Esophagus (tissue), 2 donors: ENCODE data around the gene C5orf15. TPM values are rescaled to one million over a fixed set of nuclear protein-coding genes. Genes with fewer than 3 reads are reported as not detected.

Source experiments
- H3K27ac ChIP-seq, 2 donors: one replicate each; pipeline ENCODE4 v1.5.1; 2013; ENCODE audit warnings: low read depth in 2 of 2, mild to moderate bottlenecking in 2 of 2, inconsistent platforms in 1 of 2, low read length in 1 of 2, moderate library complexity in 1 of 2
- H3K27me3 ChIP-seq, 2 donors: one replicate each; pipeline ENCODE4 v1.6.1; 2013; ENCODE audit warnings: low read length in 2 of 2, control low read depth in 1 of 2, mild to moderate bottlenecking in 1 of 2; ENCODE audit not compliant: insufficient read depth in 2 of 2, control insufficient read depth in 1 of 2
- H3K36me3 ChIP-seq, 2 donors: one replicate each; pipeline ENCODE4 v1.6.1; 2013; ENCODE audit warnings: low read length in 1 of 2; ENCODE audit not compliant: control insufficient read depth in 2 of 2, insufficient read depth in 2 of 2
- H3K4me1 ChIP-seq, 2 donors: one replicate each; pipeline ENCODE4 v1.6.1; 2013; ENCODE audit warnings: low read length in 1 of 2; ENCODE audit not compliant: control insufficient read depth in 2 of 2, insufficient read depth in 2 of 2
- H3K4me3 ChIP-seq, 2 donors: one replicate each; pipeline ENCODE4 v1.5.1; 2013; ENCODE audit warnings: low read length in 2 of 2, mild to moderate bottlenecking in 2 of 2, low read depth in 1 of 2, moderate library complexity in 1 of 2
- H3K9me3 ChIP-seq, 2 donors: one replicate each; pipeline ENCODE4 v1.6.1; 2013; ENCODE audit warnings: mild to moderate bottlenecking in 2 of 2, low read depth in 1 of 2, low read length in 1 of 2, moderate library complexity in 1 of 2; ENCODE audit not compliant: control insufficient read depth in 2 of 2, insufficient read depth in 1 of 2
- WGBS, 2 donors: extraction: QIAGEN DNeasy Blood & Tissue Kit; methylation state at CpG; one replicate each; pipeline ENCODE4 v1.1.7; 2013; 5-methylcytosine and 5-hydroxymethylcytosine counted together
- polyA plus RNA-seq, 2 donors: library from polyadenylated mRNA; stranded (reverse); fragments of 200-250 nt; gene quantifications; one replicate each; pipeline ENCODE4 v1.2.3, GENCODE V29; 2013
- donor health status: healthy with polysubstance abuse.
- donor health status: Bipolar disorder and iron deficiency.

Gene C5orf15
- polyA plus RNA-seq, 2 donors, result 8.3 to 14.9 TPM

GRCh38 chr5:133927300-133928180, 40.9 kb downstream of the C5orf15 start:
- H3K27ac ChIP-seq, result no peak overlapping the region
- no peaks in the 10 kb centered on the region for H3K4me1 ChIP-seq
- H3K36me3 ChIP-seq, result no peaks in the 10 kb centered on the region
- no peaks in the 10 kb centered on the region for H3K27me3 ChIP-seq
- no peak overlapping the region for H3K4me3 ChIP-seq
- 74% methylated on average over 13 of the region's 13 CpGs for WGBS, 2 donors
- no peaks in the 10 kb centered on the region for H3K9me3 ChIP-seq

GRCh38 chr5:133926489-133927299, 41.7 kb downstream of the C5orf15 start:
- H3K4me3 ChIP-seq, result no peak overlapping the region
- H3K27ac ChIP-seq, result no peak overlapping the region
- H3K27me3 ChIP-seq, result no peaks in the 10 kb centered on the region
- H3K4me1 ChIP-seq, result no peaks in the 10 kb centered on the region
- 72 to 79% methylated on average over 17 of the region's 17 CpGs for WGBS, 2 donors
- H3K36me3 ChIP-seq, result no peaks in the 10 kb centered on the region
- no peaks in the 10 kb centered on the region for H3K9me3 ChIP-seq

GRCh38 chr5:133925866-133926488, 42.4 kb downstream of the C5orf15 start:
- 92% methylated on average over 12 of the region's 12 CpGs for WGBS, 2 donors
- no peaks in the 10 kb centered on the region for H3K4me1 ChIP-seq
- no peaks in the 10 kb centered on the region for H3K36me3 ChIP-seq
- H3K9me3 ChIP-seq, result no peaks in the 10 kb centered on the region
- no peak overlapping the region for H3K4me3 ChIP-seq
- H3K27ac ChIP-seq, result no peak overlapping the region
- no peaks in the 10 kb centered on the region for H3K27me3 ChIP-seq

GRCh38 chr5:133925269-133925668, 43.2 kb downstream of the C5orf15 start:
- WGBS, 2 donors, result 82 to 100% methylated on average over 3 of the region's 3 CpGs
- H3K4me1 ChIP-seq, result no peaks in the 10 kb centered on the region
- no peaks in the 10 kb centered on the region for H3K36me3 ChIP-seq
- H3K27me3 ChIP-seq, result no peaks in the 10 kb centered on the region
- no peaks in the 10 kb centered on the region for H3K9me3 ChIP-seq
- no peak overlapping the region for H3K27ac ChIP-seq
- no peak overlapping the region for H3K4me3 ChIP-seq

- H3K4me1 ChIP-seq, result no peaks in the 10 kb centered on the region
- no peak overlapping the region for H3K27ac ChIP-seq
- H3K4me3 ChIP-seq, result no peak overlapping the region
- H3K36me3 ChIP-seq, result no peaks in the 10 kb centered on the region
- no peaks in the 10 kb centered on the region for H3K9me3 ChIP-seq
- 61 to 62% methylated on average over 5 of the region's 5 CpGs for WGBS, 2 donors
- no peaks in the 10 kb centered on the region for H3K27me3 ChIP-seq
Observed at GRCh38 chr5:133924221-133924920, 44.1 kb downstream of the C5orf15 start.

- Histone ChIP-seq H3K36me3 (no peaks in the 10 kb centered on the region), H3K4me3 (no peak overlapping the region), H3K27ac (no peak overlapping the region), H3K9me3 (no peaks in the 10 kb centered on the region), H3K27me3 (no peaks in the 10 kb centered on the region), H3K4me1 (no peaks in the 10 kb centered on the region)
- 49 to 56% methylated on average over 5 of the region's 5 CpGs for WGBS, 2 donors
Observed at GRCh38 chr5:133921979-133922378, 46.4 kb downstream of the C5orf15 start.

- H3K27ac ChIP-seq, result no peak overlapping the region
- H3K4me3 ChIP-seq, result no peak overlapping the region
- WGBS, 2 donors, result 84 to 85% methylated on average over 7 of the region's 7 CpGs
- H3K9me3 ChIP-seq, result no peaks in the 10 kb centered on the region
- H3K4me1 ChIP-seq, result no peaks in the 10 kb centered on the region
- no peaks in the 10 kb centered on the region for H3K36me3 ChIP-seq
- H3K27me3 ChIP-seq, result no peaks in the 10 kb centered on the region
Observed at GRCh38 chr5:133921069-133921468, 47.4 kb downstream of the C5orf15 start.

GRCh38 chr5:133919148-133920136, 49.0 kb downstream of the C5orf15 start:
- 91 to 93% methylated on average over 16 of the region's 16 CpGs for WGBS, 2 donors
- Histone ChIP-seq H3K4me1 (peaks cover 0 to 2% of the 10 kb centered on the region in 2 donors), H3K27ac (no peak overlapping the region), H3K27me3 (no peaks in the 10 kb centered on the region), H3K9me3 (no peaks in the 10 kb centered on the region), H3K36me3 (no peaks in the 10 kb centered on the region), H3K4me3 (no peak overlapping the region)
